Measurements from ENCODE around the gene OXNAD1.

GRCh38 chr3:16336825-16337224 is 71.8 kb downstream of the OXNAD1 start:
- TF ChIP-seq CTCF (IDR thresholded peaks at IDR 0.05), result no peak
- TF ChIP-seq POLR2A (IDR thresholded peaks at IDR 0.05), result no peak

Measured in body of pancreas (tissue), 4 donors.